Osteoblast (primary cell): ENCODE data around the gene DTX4. TPM values are rescaled to one million over a fixed set of nuclear protein-coding genes. Genes with fewer than 3 reads are reported as not detected.

ENCODE experiments used
- DNase-seq: peaks from one replicate; pipeline ENCODE4 v3.0.0; 2011; ENCODE audit warnings: low spot score, mixed read lengths; ENCODE audit not compliant: insufficient read length; ENCODE audit errors: missing footprints
- H2AFZ ChIP-seq: 2 replicates; pipeline ENCODE4 v1.6.0; 2011; ENCODE audit warnings: mild to moderate bottlenecking, low read length
- H3K27ac ChIP-seq: 2 replicates; pipeline ENCODE4 v1.5.1; 2011; ENCODE audit warnings: mild to moderate bottlenecking, low read depth, low read length, moderate library complexity
- H3K27me3 ChIP-seq: 2 replicates; pipeline ENCODE4 v1.6.0; 2012; ENCODE audit warnings: mild to moderate bottlenecking, control low read depth, inconsistent platforms, low read length, moderate library complexity; ENCODE audit not compliant: insufficient read depth
- H3K36me3 ChIP-seq: 2 replicates; pipeline ENCODE4 v1.5.1; 2011; ENCODE audit warnings: mild to moderate bottlenecking, low read length, control low read depth, moderate library complexity; ENCODE audit not compliant: insufficient read depth
- H3K4me1 ChIP-seq: 2 replicates; pipeline ENCODE4 v1.5.1; 2011; ENCODE audit warnings: mild to moderate bottlenecking, low read length, control low read depth, moderate library complexity; ENCODE audit not compliant: insufficient read depth
- H3K4me2 ChIP-seq: 2 replicates; pipeline ENCODE4 v1.6.0; 2011; ENCODE audit warnings: mild to moderate bottlenecking, low read length; ENCODE audit not compliant: insufficient read depth
- H3K4me3 ChIP-seq: fragments of 200-600 bp; sonication (generic); 3 replicates; pipeline ENCODE4 v1.5.1; 2012; ENCODE audit warnings: mild to moderate bottlenecking, low read length, inconsistent platforms; ENCODE audit not compliant: insufficient read depth
- H3K79me2 ChIP-seq: 2 replicates; pipeline ENCODE4 v1.6.0; 2012; ENCODE audit warnings: mild to moderate bottlenecking, low read length, control low read depth, inconsistent platforms; ENCODE audit not compliant: insufficient read depth
- H3K9me3 ChIP-seq: 2 replicates; pipeline ENCODE4 v1.5.1; 2011; ENCODE audit warnings: low read depth, low read length, control low read depth
- H4K20me1 ChIP-seq: 2 replicates; pipeline ENCODE4 v1.6.0; 2012; ENCODE audit warnings: mild to moderate bottlenecking, low read length, control low read depth; ENCODE audit not compliant: insufficient read depth
- total RNA-seq: library from RNA; depleted of rRNA; stranded (reverse); fragments of >200 nt; gene quantifications from 2 replicates; pipeline ENCODE4 v1.2.3, GENCODE V29; 2012
- TF ChIP-seq, protein P1 (sequence below): IDR thresholded peaks from 2 replicates; pipeline ENCODE4 v1.5.1; 2011; ENCODE audit warnings: mild to moderate bottlenecking, low read depth, low read length, moderate library complexity; ENCODE audit errors: extremely low read depth

The DTX4 gene
- total RNA-seq, 1 donor = under 0.01 TPM

DNA sequence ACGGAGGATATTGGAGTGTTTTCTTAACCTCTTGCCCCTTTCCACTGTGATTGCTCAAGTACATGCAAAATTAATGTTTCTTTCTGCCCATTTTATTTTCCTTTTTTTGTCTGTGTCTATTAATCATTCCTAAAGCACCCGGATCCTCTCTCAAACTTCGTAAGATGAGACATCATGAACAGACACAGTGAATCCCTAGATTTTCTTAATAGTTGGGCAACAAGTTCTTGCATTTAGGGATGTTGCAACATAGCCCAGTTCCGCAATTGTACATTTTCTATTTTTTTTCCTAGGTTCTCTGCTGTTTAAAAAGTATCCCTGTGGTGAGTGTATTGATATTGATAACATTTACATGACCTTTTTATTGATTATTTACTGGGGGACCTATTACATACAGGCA is 26.4 kb upstream of the DTX4 start:
- Histone ChIP-seq H3K79me2 (peaks cover 18% of the 10 kb centered on the region), H3K27me3 (no peaks in the 10 kb centered on the region), H3K27ac (peak overlapping the region; percentile 85), H3K4me1 (peaks cover 33% of the 10 kb centered on the region), H3K4me3 (peak overlapping the region; percentile 98), H2AFZ (no peak overlapping the region), H3K4me2 (peak overlapping the region; percentile 99), H3K36me3 (peaks cover 6% of the 10 kb centered on the region), H3K9me3 (no peaks in the 10 kb centered on the region), H4K20me1 (no peaks in the 10 kb centered on the region)
- DNase-seq = peak; percentile 71
- TF ChIP-seq, protein P1, sequence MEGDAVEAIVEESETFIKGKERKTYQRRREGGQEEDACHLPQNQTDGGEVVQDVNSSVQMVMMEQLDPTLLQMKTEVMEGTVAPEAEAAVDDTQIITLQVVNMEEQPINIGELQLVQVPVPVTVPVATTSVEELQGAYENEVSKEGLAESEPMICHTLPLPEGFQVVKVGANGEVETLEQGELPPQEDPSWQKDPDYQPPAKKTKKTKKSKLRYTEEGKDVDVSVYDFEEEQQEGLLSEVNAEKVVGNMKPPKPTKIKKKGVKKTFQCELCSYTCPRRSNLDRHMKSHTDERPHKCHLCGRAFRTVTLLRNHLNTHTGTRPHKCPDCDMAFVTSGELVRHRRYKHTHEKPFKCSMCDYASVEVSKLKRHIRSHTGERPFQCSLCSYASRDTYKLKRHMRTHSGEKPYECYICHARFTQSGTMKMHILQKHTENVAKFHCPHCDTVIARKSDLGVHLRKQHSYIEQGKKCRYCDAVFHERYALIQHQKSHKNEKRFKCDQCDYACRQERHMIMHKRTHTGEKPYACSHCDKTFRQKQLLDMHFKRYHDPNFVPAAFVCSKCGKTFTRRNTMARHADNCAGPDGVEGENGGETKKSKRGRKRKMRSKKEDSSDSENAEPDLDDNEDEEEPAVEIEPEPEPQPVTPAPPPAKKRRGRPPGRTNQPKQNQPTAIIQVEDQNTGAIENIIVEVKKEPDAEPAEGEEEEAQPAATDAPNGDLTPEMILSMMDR = no peak

DNA sequence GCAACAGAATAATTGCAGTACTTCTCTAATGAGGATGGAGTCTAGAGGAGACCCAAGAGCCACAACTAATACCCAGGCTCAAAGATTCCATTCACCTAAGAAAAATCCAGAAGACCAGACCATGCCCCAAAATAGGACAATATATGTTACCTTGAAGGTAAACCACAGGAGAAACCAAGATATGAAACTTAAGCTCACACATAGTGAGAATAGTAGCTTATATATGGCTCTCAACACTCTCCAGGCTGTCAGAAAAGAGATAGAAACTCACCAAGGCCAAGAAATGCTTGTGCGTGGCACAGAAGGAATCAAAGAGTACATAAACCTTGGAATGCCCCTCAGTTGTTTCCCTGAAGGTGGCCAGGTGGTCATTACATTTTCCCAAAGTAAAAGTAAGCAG is 20.2 kb upstream of the DTX4 start:
- no peak overlapping the region for H3K4me3 ChIP-seq
- no peaks in the 10 kb centered on the region for H3K9me3 ChIP-seq
- H2AFZ ChIP-seq = no peak overlapping the region
- H3K27ac ChIP-seq = no peak overlapping the region
- no peaks in the 10 kb centered on the region for H3K27me3 ChIP-seq
- H3K79me2 ChIP-seq = peaks cover 4% of the 10 kb centered on the region
- no peaks in the 10 kb centered on the region for H4K20me1 ChIP-seq
- TF ChIP-seq, protein P1 = no peak
- no peaks in the 10 kb centered on the region for H3K4me1 ChIP-seq
- no peak overlapping the region for H3K4me2 ChIP-seq
- DNase-seq = no peak
- peaks cover 19% of the 10 kb centered on the region for H3K36me3 ChIP-seq

DNA sequence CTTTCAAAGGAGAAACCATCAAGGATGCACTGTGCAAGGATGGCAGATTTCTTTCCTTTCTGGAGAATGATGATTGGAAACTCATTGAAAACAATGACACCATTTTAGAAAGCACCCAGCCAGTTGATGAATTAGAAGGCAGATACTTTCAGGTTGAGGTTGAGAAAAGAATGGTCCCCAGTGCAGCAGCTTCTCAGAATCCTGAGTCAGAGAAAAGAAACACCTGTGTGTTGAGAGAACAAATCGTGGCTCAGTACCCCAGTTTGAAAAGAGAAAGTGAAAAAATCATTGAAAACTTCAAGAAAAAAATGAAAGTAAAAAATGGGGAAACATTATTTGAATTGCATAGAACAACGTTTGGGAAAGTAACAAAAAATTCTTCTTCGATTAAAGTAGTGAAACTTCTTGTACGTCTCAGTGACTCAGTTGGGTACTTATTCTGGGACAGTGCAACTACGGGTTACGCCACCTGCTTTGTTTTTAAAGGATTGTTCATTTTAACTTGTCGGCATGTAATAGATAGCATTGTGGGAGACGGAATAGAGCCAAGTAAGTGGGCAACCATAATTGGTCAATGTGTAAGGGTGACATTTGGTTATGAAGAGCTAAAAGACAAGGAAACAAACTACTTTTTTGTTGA is 19.5 kb upstream of the DTX4 start:
- Histone ChIP-seq H3K4me1 (no peaks in the 10 kb centered on the region), H3K27ac (no peak overlapping the region), H3K4me3 (no peak overlapping the region), H4K20me1 (no peaks in the 10 kb centered on the region), H3K27me3 (no peaks in the 10 kb centered on the region), H3K9me3 (no peaks in the 10 kb centered on the region), H3K4me2 (no peak overlapping the region), H3K36me3 (peaks cover 19% of the 10 kb centered on the region), H2AFZ (no peak overlapping the region), H3K79me2 (no peaks in the 10 kb centered on the region)
- TF ChIP-seq, protein P1 = no peak
- DNase-seq = no peak

DNA sequence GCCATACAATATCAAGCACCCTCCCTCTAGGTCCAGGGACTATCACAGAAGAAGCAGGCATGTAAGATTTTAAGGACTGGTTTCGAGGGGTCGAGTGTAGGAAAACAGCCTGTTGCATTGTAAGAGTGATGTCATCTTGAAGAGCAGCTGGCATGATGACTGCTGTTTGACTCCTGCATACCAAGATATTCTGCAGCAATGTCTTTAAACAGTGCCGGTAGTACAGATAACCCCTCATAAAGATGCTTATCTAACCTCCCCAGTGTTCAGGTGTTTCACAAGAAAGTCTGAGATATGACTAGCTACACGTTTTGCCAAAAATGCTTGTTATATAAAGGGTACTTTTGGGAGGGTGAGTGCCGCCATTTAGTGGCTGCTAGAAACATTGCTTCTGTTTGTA is 17.3 kb upstream of the DTX4 start:
- DNase-seq = no peak
- TF ChIP-seq, protein P1 = no peak
- Histone ChIP-seq H3K4me3 (no peak overlapping the region), H3K79me2 (no peaks in the 10 kb centered on the region), H2AFZ (no peak overlapping the region), H3K9me3 (no peaks in the 10 kb centered on the region), H3K4me2 (no peak overlapping the region), H3K27me3 (no peaks in the 10 kb centered on the region), H4K20me1 (no peaks in the 10 kb centered on the region), H3K27ac (no peak overlapping the region), H3K4me1 (peaks cover 2% of the 10 kb centered on the region), H3K36me3 (peaks cover 13% of the 10 kb centered on the region)
